SU-DHL-6 (cell line): ENCODE results near the gene PPP1R14B.

Source experiments
- EZH2phosphoT487 ChIP-seq: fragments of 200-600 bp; sonication (generic), shearing (Covaris generic); conservative IDR thresholded peaks from 2 replicates; pipeline ENCODE4 v1.6.1; 2018; ENCODE audit warnings: mild to moderate bottlenecking, antibody characterized with exemption, low read length, moderate library complexity, mixed read lengths
- TF ChIP-seq, protein P1 (sequence below): fragments of 200-600 bp; sonication (generic); IDR thresholded peaks from one replicate; pipeline ENCODE4 v1.5.1; 2017; ENCODE audit warnings: antibody characterized with exemption, mild to moderate bottlenecking, low read length, moderate library complexity; ENCODE audit not compliant: insufficient read depth, poor library complexity, severe bottlenecking

DNA sequence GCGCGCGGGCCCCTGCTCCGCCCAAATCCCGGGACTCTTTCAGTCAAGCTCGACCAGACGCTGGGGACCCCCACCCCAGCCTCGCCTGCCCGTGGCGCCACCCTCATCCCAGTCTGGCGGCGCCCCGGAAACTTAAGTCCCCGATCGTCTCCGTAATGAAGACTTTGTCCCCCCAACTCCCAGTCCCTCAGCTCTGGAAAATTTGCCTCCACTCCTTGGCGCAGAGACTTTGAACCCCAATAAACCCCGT lies 4.9 kb upstream of the PPP1R14B start:
- TF ChIP-seq, protein P1, sequence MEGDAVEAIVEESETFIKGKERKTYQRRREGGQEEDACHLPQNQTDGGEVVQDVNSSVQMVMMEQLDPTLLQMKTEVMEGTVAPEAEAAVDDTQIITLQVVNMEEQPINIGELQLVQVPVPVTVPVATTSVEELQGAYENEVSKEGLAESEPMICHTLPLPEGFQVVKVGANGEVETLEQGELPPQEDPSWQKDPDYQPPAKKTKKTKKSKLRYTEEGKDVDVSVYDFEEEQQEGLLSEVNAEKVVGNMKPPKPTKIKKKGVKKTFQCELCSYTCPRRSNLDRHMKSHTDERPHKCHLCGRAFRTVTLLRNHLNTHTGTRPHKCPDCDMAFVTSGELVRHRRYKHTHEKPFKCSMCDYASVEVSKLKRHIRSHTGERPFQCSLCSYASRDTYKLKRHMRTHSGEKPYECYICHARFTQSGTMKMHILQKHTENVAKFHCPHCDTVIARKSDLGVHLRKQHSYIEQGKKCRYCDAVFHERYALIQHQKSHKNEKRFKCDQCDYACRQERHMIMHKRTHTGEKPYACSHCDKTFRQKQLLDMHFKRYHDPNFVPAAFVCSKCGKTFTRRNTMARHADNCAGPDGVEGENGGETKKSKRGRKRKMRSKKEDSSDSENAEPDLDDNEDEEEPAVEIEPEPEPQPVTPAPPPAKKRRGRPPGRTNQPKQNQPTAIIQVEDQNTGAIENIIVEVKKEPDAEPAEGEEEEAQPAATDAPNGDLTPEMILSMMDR = no peak
- no peak for TF ChIP-seq EZH2phosphoT487
